HepG2 (cell line): Measurements from ENCODE around the gene SIK3. TPM values are rescaled to one million over a fixed set of nuclear protein-coding genes. Genes with fewer than 3 reads are reported as not detected.
A peak's percentile ranks its signal among the peaks of the same experiment; 100 is the strongest.

ENCODE experiments used
- ARNT2 ChIP-seq: sonication (generic); formaldehyde crosslinking; IDR thresholded peaks from 2 replicates; pipeline ENCODE4 v1.8.0; 2022; ENCODE audit warnings: mild to moderate bottlenecking, low read depth, missing genetic modification reagents, moderate library complexity
- CEBPB ChIP-seq: IDR thresholded peaks from 2 replicates; pipeline ENCODE4 v1.6.1; 2011; ENCODE audit warnings: low read depth, low read length, improper control_type of control experiment, borderline replicate concordance
- FOXA3 ChIP-seq: IDR thresholded peaks from 2 replicates; pipeline ENCODE4 v1.6.1; 2016; ENCODE audit warnings: missing genetic modification reagents, missing compliant biosample characterization
- HDAC2 ChIP-seq: sonication (generic); formaldehyde crosslinking; IDR thresholded peaks from 2 replicates; pipeline ENCODE4 v1.4.0; 2020; ENCODE audit warnings: missing genetic modification reagents
- HNRNPH1 ChIP-seq: fragments of 200-400 bp; formaldehyde crosslinking; optimal IDR thresholded peaks from 2 replicates; pipeline ENCODE3; 2017; ENCODE audit warnings: mild to moderate bottlenecking, low read depth, low read length
- MAZ ChIP-seq, 2 experiments: sonication (generic) in 1 of 2; formaldehyde crosslinking in 1 of 2; IDR thresholded peaks; 2 replicates each; pipeline versions ENCODE4 v1.5.0 to v1.6.1; 2012 to 2020; ENCODE audit warnings: low read depth in 2 of 2, mild to moderate bottlenecking in 2 of 2, borderline replicate concordance in 1 of 2, improper control_type of control experiment in 1 of 2, low read length in 1 of 2, missing genetic modification reagents in 1 of 2, moderate library complexity in 1 of 2
- SMC3 ChIP-seq: IDR thresholded peaks from 2 replicates; pipeline ENCODE4 v1.6.1; 2011; ENCODE audit warnings: low read length, improper control_type of control experiment
- SRY ChIP-seq: sonication (generic); formaldehyde crosslinking; IDR thresholded peaks from 2 replicates; pipeline ENCODE4 v1.8.0; 2022; ENCODE audit warnings: mild to moderate bottlenecking, missing genetic modification reagents
- THYN1 ChIP-seq: sonication (generic); formaldehyde crosslinking; IDR thresholded peaks from 2 replicates; pipeline ENCODE4 v1.8.1; 2023; ENCODE audit warnings: low read depth, mild to moderate bottlenecking, moderate library complexity, missing genetic modification reagents, borderline replicate concordance
- ZNF143 ChIP-seq: sonication (generic); formaldehyde crosslinking; IDR thresholded peaks from 2 replicates; pipeline ENCODE4 v1.4.0; 2020; ENCODE audit warnings: missing genetic modification reagents
- ZNF260 ChIP-seq: sonication (generic); formaldehyde crosslinking; IDR thresholded peaks from 2 replicates; pipeline ENCODE4 v1.4.0; 2020; ENCODE audit warnings: missing genetic modification reagents, low read depth, mild to moderate bottlenecking, borderline replicate concordance
- ZNF367 ChIP-seq: sonication (generic); formaldehyde crosslinking; IDR thresholded peaks from 2 replicates; pipeline ENCODE4 v1.4.0; 2020; ENCODE audit warnings: missing genetic modification reagents, borderline replicate concordance
- ZNF672 ChIP-seq: sonication (generic); formaldehyde crosslinking; IDR thresholded peaks from 2 replicates; pipeline ENCODE4 v1.8.1; 2022; ENCODE audit warnings: missing genetic modification reagents
- ZSCAN30 ChIP-seq: sonication (generic); formaldehyde crosslinking; IDR thresholded peaks from 2 replicates; pipeline ENCODE4 v1.5.0; 2020; ENCODE audit warnings: mild to moderate bottlenecking, missing genetic modification reagents
- polyA plus RNA-seq, 8 experiments: library from polyadenylated mRNA; depleted of rRNA in 3 of 8; stranded (reverse) in 7 of 8; unstranded in 1 of 8; fragments of >200 nt; fragmentation: Illumina TruSeq in 4 of 8; extraction: Trizol in 4 of 8; gene quantifications; 2 replicates each; pipeline versions ENCODE4 v1.2.1 to v1.2.3, GENCODE V29; 2011 to 2016; ENCODE audit warnings: low read depth in 4 of 8, missing spikeins in 1 of 8, mixed read lengths in 1 of 8; ENCODE audit not compliant: insufficient read depth in 1 of 8
- total RNA-seq, 5 experiments: library from RNA; depleted of rRNA; stranded (reverse); fragments of >200 nt; fragmentation: Illumina TruSeq; extraction: Trizol; gene quantifications; 2 replicates each; pipeline ENCODE4 v1.2.3, GENCODE V29; 2016; ENCODE audit warnings: low read depth in 1 of 5
- TF ChIP-seq, protein P1 (sequence below), 2 experiments: fragments of 450-650 bp in 1 of 2; sonication (generic) in 1 of 2; formaldehyde crosslinking in 1 of 2; IDR thresholded peaks; 2 replicates each; pipeline versions ENCODE4 v1.6.1 to v1.8.0; 2016 to 2022; ENCODE audit warnings: antibody characterized with exemption in 1 of 2, mild to moderate bottlenecking in 1 of 2, missing genetic modification reagents in 1 of 2
- TF ChIP-seq, protein P2 (sequence below): sonication (generic); formaldehyde crosslinking; IDR thresholded peaks from 2 replicates; pipeline ENCODE4 v1.4.0; 2020; ENCODE audit warnings: missing genetic modification reagents, low read depth, mild to moderate bottlenecking, borderline replicate concordance
- TF ChIP-seq, protein P3 (sequence below): sonication (generic); formaldehyde crosslinking; IDR thresholded peaks from 2 replicates; pipeline ENCODE4 v1.8.0; 2022; ENCODE audit warnings: mild to moderate bottlenecking, missing genetic modification reagents

The SIK3 gene
- total and polyA plus RNA-seq, 2 of the 13 experiments (the other 11 are each of a cell fraction or from before 2014, with no cell fraction given): 5.7 to 9.8 TPM

DNA sequence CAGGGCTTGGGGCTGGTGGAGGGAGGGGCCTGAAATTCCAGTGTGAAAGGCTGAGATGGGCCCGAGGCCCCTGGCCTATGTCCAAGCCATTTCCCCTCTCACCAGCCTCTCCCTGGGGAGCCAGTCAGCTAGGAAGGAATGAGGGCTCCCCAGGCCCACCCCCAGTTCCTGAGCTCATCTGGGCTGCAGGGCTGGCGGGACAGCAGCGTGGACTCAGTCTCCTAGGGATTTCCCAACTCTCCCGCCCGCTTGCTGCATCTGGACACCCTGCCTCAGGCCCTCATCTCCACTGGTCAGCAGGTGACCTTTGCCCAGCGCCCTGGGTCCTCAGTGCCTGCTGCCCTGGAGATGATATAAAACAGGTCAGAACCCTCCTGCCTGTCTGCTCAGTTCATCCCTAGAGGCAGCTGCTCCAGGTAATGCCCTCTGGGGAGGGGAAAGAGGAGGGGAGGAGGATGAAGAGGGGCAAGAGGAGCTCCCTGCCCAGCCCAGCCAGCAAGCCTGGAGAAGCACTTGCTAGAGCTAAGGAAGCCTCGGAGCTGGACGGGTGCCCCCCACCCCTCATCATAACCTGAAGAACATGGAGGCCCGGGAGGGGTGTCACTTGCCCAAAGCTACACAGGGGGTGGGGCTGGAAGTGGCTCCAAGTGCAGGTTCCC lies 268.6 kb downstream of the SIK3 start, which contains the start of gene APOC3 (continued):
- TF ChIP-seq, protein P1, sequence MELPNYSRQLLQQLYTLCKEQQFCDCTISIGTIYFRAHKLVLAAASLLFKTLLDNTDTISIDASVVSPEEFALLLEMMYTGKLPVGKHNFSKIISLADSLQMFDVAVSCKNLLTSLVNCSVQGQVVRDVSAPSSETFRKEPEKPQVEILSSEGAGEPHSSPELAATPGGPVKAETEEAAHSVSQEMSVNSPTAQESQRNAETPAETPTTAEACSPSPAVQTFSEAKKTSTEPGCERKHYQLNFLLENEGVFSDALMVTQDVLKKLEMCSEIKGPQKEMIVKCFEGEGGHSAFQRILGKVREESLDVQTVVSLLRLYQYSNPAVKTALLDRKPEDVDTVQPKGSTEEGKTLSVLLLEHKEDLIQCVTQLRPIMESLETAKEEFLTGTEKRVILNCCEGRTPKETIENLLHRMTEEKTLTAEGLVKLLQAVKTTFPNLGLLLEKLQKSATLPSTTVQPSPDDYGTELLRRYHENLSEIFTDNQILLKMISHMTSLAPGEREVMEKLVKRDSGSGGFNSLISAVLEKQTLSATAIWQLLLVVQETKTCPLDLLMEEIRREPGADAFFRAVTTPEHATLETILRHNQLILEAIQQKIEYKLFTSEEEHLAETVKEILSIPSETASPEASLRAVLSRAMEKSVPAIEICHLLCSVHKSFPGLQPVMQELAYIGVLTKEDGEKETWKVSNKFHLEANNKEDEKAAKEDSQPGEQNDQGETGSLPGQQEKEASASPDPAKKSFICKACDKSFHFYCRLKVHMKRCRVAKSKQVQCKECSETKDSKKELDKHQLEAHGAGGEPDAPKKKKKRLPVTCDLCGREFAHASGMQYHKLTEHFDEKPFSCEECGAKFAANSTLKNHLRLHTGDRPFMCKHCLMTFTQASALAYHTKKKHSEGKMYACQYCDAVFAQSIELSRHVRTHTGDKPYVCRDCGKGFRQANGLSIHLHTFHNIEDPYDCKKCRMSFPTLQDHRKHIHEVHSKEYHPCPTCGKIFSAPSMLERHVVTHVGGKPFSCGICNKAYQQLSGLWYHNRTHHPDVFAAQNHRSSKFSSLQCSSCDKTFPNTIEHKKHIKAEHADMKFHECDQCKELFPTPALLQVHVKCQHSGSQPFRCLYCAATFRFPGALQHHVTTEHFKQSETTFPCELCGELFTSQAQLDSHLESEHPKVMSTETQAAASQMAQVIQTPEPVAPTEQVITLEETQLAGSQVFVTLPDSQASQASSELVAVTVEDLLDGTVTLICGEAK (IDR thresholded peaks at IDR 0.05): no peak
- TF ChIP-seq, protein P1 (CRISPR knock-in tag; IDR thresholded peaks at IDR 0.05): no peak; the same call in none of the 2 replicates
- no peak for TF ChIP-seq ZSCAN30 (CRISPR knock-in tag)
- TF ChIP-seq ZNF260: no peak
- TF ChIP-seq, protein P2, sequence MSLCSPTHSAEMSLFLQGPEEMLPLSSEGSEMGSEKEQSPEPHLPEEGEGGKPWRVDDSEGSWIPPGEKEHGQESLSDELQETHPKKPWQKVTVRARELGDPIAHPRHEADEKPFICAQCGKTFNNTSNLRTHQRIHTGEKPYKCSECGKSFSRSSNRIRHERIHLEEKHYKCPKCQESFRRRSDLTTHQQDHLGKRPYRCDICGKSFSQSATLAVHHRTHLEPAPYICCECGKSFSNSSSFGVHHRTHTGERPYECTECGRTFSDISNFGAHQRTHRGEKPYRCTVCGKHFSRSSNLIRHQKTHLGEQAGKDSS (CRISPR knock-in tag): no peak; the same call in 1 of the 2 replicates
- peak; percentile 98 for TF ChIP-seq CEBPB
- TF ChIP-seq MAZ (IDR thresholded peaks at IDR 0.05; ENCODE audit: borderline replicate concordance, low read depth, low read length): no peak; the same call in none of the 2 replicates
- peak; percentile 57; the same call in 1 of the 2 replicates for TF ChIP-seq MAZ (CRISPR knock-in tag; IDR thresholded peaks at IDR 0.05; ENCODE audit: low read depth)
- TF ChIP-seq SRY (CRISPR knock-in tag): peak; percentile 58; the same call in 1 of the 2 replicates
- TF ChIP-seq SMC3: no peak; the same call in 1 of the 2 replicates
- peak; percentile 64 for TF ChIP-seq FOXA3 (CRISPR knock-in tag)
- no peak for TF ChIP-seq THYN1 (CRISPR knock-in tag)
- peak; percentile 39; the same call in 1 of the 2 replicates for TF ChIP-seq ARNT2 (CRISPR knock-in tag)
- no peak for TF ChIP-seq ZNF367 (CRISPR knock-in tag)
- peak; percentile 60 for TF ChIP-seq HDAC2 (CRISPR knock-in tag)
- TF ChIP-seq HNRNPH1: peak; percentile 35
- TF ChIP-seq, protein P3, sequence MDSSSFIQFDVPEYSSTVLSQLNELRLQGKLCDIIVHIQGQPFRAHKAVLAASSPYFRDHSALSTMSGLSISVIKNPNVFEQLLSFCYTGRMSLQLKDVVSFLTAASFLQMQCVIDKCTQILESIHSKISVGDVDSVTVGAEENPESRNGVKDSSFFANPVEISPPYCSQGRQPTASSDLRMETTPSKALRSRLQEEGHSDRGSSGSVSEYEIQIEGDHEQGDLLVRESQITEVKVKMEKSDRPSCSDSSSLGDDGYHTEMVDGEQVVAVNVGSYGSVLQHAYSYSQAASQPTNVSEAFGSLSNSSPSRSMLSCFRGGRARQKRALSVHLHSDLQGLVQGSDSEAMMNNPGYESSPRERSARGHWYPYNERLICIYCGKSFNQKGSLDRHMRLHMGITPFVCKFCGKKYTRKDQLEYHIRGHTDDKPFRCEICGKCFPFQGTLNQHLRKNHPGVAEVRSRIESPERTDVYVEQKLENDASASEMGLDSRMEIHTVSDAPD (CRISPR knock-in tag): no peak
- no peak for TF ChIP-seq ZNF672
- TF ChIP-seq ZNF143 (CRISPR knock-in tag): 0 out of 2 replicates have a peak, but pooled peaks have one; percentile 27
